ENCODE measurements around the gene TBC1D21. TPM values are rescaled to one million over a fixed set of nuclear protein-coding genes. Genes with fewer than 3 reads are reported as not detected.

The TBC1D21 gene
- polyA plus RNA-seq, 1 donor (not counting 4 experiments of a cell fraction or from before 2014, with no cell fraction given), result not detected

- dilution Hi-C loops (cut with MboI; ENCODE audit: extremely low pct_ligation_motif_present, low sequenced_read_pairs), result no loop called here
- H3K9ac ChIP-seq (ENCODE audit: control insufficient read depth, extremely low read depth, insufficient read depth, low read length), result no peak overlapping the region
- H3K4me1 ChIP-seq (ENCODE audit: control insufficient read depth, extremely low read depth, insufficient read depth, low read length), result no peaks in the 10 kb centered on the region
- FAIRE-seq (no peak), DNase-seq (ENCODE audit: low read depth, low spot score) (no peak)
- no peak overlapping the region for H2AFZ ChIP-seq (ENCODE audit: control insufficient read depth, low read length)
- no peaks in the 10 kb centered on the region for H4K20me1 ChIP-seq (ENCODE audit: control insufficient read depth, extremely low read depth, insufficient read depth, low read length)
- H3K4me3 ChIP-seq (ENCODE audit: control insufficient read depth in 2 of 3, extremely low read depth in 1 of 3, insufficient read depth in 2 of 3, low read depth in 1 of 3, low read length in 3 of 3), result no peak overlapping the region
- no peaks in the 10 kb centered on the region for H3K9me1 ChIP-seq (ENCODE audit: control insufficient read depth, extremely low read depth, insufficient read depth, low read length)
- no peak for TF ChIP-seq CTCF (optimal IDR thresholded peaks at IDR 0.05 in 1 of 3, IDR thresholded peaks at IDR 0.05 in 1 of 3, conservative IDR thresholded peaks at IDR 0.05 in 1 of 3; ENCODE audit: extremely low read depth in 1 of 3, insufficient read depth in 2 of 3, low read length in 3 of 3)
- no peak for TF ChIP-seq EZH2 (IDR thresholded peaks at IDR 0.05; ENCODE audit: low read length)
- no peak overlapping the region for H3K27ac ChIP-seq (ENCODE audit: control insufficient read depth, insufficient read depth, low read length)
- H3K9me3 ChIP-seq (ENCODE audit: control insufficient read depth, low read depth, low read length), result no peaks in the 10 kb centered on the region
- peaks cover 22% of the 10 kb centered on the region for H3K27me3 ChIP-seq (ENCODE audit: control insufficient read depth, extremely low read depth, insufficient read depth, low read length)
- no peak overlapping the region for H3K4me2 ChIP-seq (ENCODE audit: control insufficient read depth, extremely low read depth, insufficient read depth, low read depth, low read length)
- H3K36me3 ChIP-seq (ENCODE audit: control insufficient read depth in 2 of 2, extremely low read depth in 1 of 2, insufficient read depth in 2 of 2, low read length in 2 of 2), result no peaks in the 10 kb centered on the region
- no peaks in the 10 kb centered on the region for H3K79me2 ChIP-seq (ENCODE audit: control insufficient read depth, insufficient read depth, low read length)
Measured at GRCh38 chr15:73843787-73844186, 29.6 kb upstream of the TBC1D21 start.

GRCh38 chr15:73844356-73844755, 29.0 kb upstream of the TBC1D21 start:
- Histone ChIP-seq H3K4me2 (ENCODE audit: control insufficient read depth, extremely low read depth, insufficient read depth, low read depth, low read length) (no peak overlapping the region), H3K27me3 (ENCODE audit: control insufficient read depth, extremely low read depth, insufficient read depth, low read length) (peaks cover 22% of the 10 kb centered on the region), H3K36me3 (ENCODE audit: control insufficient read depth in 2 of 2, extremely low read depth in 1 of 2, insufficient read depth in 2 of 2, low read length in 2 of 2) (no peaks in the 10 kb centered on the region), H3K4me3 (ENCODE audit: control insufficient read depth in 2 of 3, extremely low read depth in 1 of 3, insufficient read depth in 2 of 3, low read depth in 1 of 3, low read length in 3 of 3) (no peak overlapping the region), H3K9me1 (ENCODE audit: control insufficient read depth, extremely low read depth, insufficient read depth, low read length) (no peaks in the 10 kb centered on the region), H3K27ac (ENCODE audit: control insufficient read depth, insufficient read depth, low read length) (no peak overlapping the region), H3K79me2 (ENCODE audit: control insufficient read depth, insufficient read depth, low read length) (no peaks in the 10 kb centered on the region), H4K20me1 (ENCODE audit: control insufficient read depth, extremely low read depth, insufficient read depth, low read length) (no peaks in the 10 kb centered on the region), H3K9ac (ENCODE audit: control insufficient read depth, extremely low read depth, insufficient read depth, low read length) (no peak overlapping the region), H3K4me1 (ENCODE audit: control insufficient read depth, extremely low read depth, insufficient read depth, low read length) (no peaks in the 10 kb centered on the region), H2AFZ (ENCODE audit: control insufficient read depth, low read length) (no peak overlapping the region), H3K9me3 (ENCODE audit: control insufficient read depth, low read depth, low read length) (no peaks in the 10 kb centered on the region)
- FAIRE-seq (no peak), DNase-seq (ENCODE audit: low read depth, low spot score) (no peak)
- dilution Hi-C loops (cut with MboI; ENCODE audit: extremely low pct_ligation_motif_present, low sequenced_read_pairs), result no loop called here
- no peak for TF ChIP-seq CTCF (optimal IDR thresholded peaks at IDR 0.05 in 1 of 3, IDR thresholded peaks at IDR 0.05 in 1 of 3, conservative IDR thresholded peaks at IDR 0.05 in 1 of 3; ENCODE audit: extremely low read depth in 1 of 3, insufficient read depth in 2 of 3, low read length in 3 of 3)
- TF ChIP-seq EZH2 (IDR thresholded peaks at IDR 0.05; ENCODE audit: low read length), result no peak
